GM19239 (cell line): ENCODE measurements around the gene MANSC4.

Experiments used
- DNase-seq: peaks from one replicate; pipeline ENCODE4 v3.0.0; 2011; ENCODE audit warnings: low spot score; ENCODE audit not compliant: insufficient read length
- FAIRE-seq: peaks from 2 replicates; lab custom pipeline; 2011; peaks lifted over from hg19 to GRCh38; lab: Jason Lieb, UNC

The MANSC4 gene

GRCh38 chr12:27779920-27780611, at the start of gene MANSC4, which contains the start of gene KLHL42:
MANSC4 (minus strand) TSS chr12:27780236; CDS start chr12:27771276, 8,960 bp downstream.
KLHL42 (plus strand) TSS chr12:27780233; CDS start chr12:27780331, 98 bp downstream.
- FAIRE-seq (peak; percentile 69), DNase-seq (peak; percentile 79)

GRCh38 chr12:27828196-27828595, 48.2 kb upstream of the MANSC4 start:
- FAIRE-seq (no peak), DNase-seq (no peak)

GRCh38 chr12:27826076-27826475, 46.0 kb upstream of the MANSC4 start:
- FAIRE-seq (no peak), DNase-seq (no peak)

GRCh38 chr12:27824126-27824842, 44.2 kb upstream of the MANSC4 start:
- FAIRE-seq (peak; percentile 66), DNase-seq (no peak)

GRCh38 chr12:27823038-27823437, 43.0 kb upstream of the MANSC4 start:
- FAIRE-seq (no peak), DNase-seq (no peak)

GRCh38 chr12:27822076-27822712, 42.2 kb upstream of the MANSC4 start:
- DNase-seq (peak; percentile 18), FAIRE-seq (peak; percentile 79)

- peak; percentile 93 for FAIRE-seq
- peak; percentile 47 for DNase-seq
Measured at GRCh38 chr12:27821259-27821973, 41.4 kb upstream of the MANSC4 start.

GRCh38 chr12:27820564-27820963, 40.5 kb upstream of the MANSC4 start:
- FAIRE-seq (no peak), DNase-seq (no peak)

- FAIRE-seq (no peak), DNase-seq (no peak)
Measured at GRCh38 chr12:27818401-27818918, 38.4 kb upstream of the MANSC4 start.

GRCh38 chr12:27817766-27818165, 37.7 kb upstream of the MANSC4 start:
- DNase-seq, result no peak
- FAIRE-seq, result no peak

- DNase-seq, result no peak
- no peak for FAIRE-seq
Measured at GRCh38 chr12:27814851-27815591, 35.0 kb upstream of the MANSC4 start.

- DNase-seq, result no peak
- FAIRE-seq, result no peak
Measured at GRCh38 chr12:27814411-27814810, 34.4 kb upstream of the MANSC4 start.

GRCh38 chr12:27812502-27812901, 32.5 kb upstream of the MANSC4 start:
- no peak for DNase-seq
- FAIRE-seq, result no peak

GRCh38 chr12:27810756-27811155, 30.7 kb upstream of the MANSC4 start:
- DNase-seq (no peak), FAIRE-seq (no peak)

GRCh38 chr12:27808841-27809240, 28.8 kb upstream of the MANSC4 start:
- FAIRE-seq (no peak), DNase-seq (no peak)

- FAIRE-seq (no peak), DNase-seq (no peak)
Measured at GRCh38 chr12:27807063-27807703, 27.1 kb upstream of the MANSC4 start.

GRCh38 chr12:27806259-27806658, 26.2 kb upstream of the MANSC4 start:
- FAIRE-seq, result no peak
- DNase-seq, result no peak

- no peak for FAIRE-seq
Measured at GRCh38 chr12:27805238-27805637, 25.2 kb upstream of the MANSC4 start.

GRCh38 chr12:27802936-27803335, 22.9 kb upstream of the MANSC4 start:
- DNase-seq (no peak), FAIRE-seq (no peak)

More at GRCh38 chr12:27805238-27805637, 25.2 kb upstream of the MANSC4 start:
- DNase-seq, result no peak
